CD4-positive, alpha-beta T cell treated with Interleukin-12 subunit alpha and Interleukin-12 subunit beta, for 1 hour (primary cell): ENCODE measurements around the gene TMEM123.
"Not testable (repeated sequence)": the region's sequence is repeated elsewhere in the genome, so short reads cannot be mapped to it uniquely, and the experiment has no call there.

ENCODE experiments used
- DNase-seq: peaks from one replicate; pipeline ENCODE4 v3.0.0-alpha.2; 2020

The TMEM123 gene

GRCh38 chr11:102447941-102448868 is 4.4 kb downstream of the TMEM123 start:
- no peak for DNase-seq

GRCh38 chr11:102447193-102447592 is 5.4 kb downstream of the TMEM123 start:
- DNase-seq: peak; percentile 61

GRCh38 chr11:102446606-102447005 is 6.0 kb downstream of the TMEM123 start:
- DNase-seq: no peak

DNA sequence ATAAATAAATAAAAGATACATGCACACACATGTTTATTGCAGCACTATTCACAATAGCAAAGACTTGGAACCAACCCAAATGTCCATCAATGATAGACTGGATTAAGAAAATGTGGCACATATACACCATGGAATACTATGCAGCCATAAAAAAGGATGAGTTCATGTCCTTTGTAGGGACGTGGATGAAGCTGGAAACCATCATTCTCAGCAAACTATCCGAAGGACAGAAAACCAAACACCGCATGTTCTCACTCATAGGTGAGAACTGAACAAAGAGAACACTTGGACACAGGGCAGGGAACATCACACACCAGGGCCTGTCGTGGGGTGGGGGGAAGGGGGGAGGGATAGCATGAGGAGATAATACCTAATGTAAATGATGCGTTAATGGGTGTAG is 7.9 kb downstream of the TMEM123 start:
- DNase-seq: not testable (repeated sequence)

DNA sequence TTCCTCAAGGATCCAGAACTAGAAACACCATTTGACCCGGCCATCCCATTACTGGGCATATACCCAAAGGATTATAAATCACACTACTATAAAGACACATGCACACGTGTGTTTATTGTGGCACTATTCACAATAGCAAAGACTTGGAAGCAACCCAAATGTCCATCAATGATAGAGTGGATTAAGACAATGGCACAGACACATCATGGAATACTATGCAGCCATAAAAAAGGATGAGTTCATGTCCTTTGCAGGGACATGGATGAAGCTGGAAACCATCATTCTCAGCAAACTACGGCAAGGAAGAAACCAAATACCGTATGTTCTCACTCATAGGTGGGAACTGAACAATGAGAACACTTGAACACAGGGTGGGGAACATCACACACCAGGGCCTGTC is 8.4 kb downstream of the TMEM123 start:
- DNase-seq: not testable (repeated sequence)

DNA sequence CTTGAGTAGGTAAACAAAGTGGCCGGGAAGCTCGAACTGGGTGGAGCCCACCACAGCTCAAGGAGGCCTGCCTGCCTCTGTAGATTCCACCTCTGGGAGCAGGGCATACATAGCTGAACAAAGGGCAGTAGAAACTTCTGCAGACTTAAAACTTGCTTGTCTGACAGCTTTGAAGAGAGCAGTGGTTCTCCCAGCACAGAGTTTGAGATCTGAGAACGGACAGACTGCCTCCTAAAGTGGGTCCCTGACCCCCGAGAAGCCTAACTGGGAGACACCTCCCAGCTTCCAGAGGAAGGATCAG is 13.6 kb downstream of the TMEM123 start:
- not testable (repeated sequence) for DNase-seq

DNA sequence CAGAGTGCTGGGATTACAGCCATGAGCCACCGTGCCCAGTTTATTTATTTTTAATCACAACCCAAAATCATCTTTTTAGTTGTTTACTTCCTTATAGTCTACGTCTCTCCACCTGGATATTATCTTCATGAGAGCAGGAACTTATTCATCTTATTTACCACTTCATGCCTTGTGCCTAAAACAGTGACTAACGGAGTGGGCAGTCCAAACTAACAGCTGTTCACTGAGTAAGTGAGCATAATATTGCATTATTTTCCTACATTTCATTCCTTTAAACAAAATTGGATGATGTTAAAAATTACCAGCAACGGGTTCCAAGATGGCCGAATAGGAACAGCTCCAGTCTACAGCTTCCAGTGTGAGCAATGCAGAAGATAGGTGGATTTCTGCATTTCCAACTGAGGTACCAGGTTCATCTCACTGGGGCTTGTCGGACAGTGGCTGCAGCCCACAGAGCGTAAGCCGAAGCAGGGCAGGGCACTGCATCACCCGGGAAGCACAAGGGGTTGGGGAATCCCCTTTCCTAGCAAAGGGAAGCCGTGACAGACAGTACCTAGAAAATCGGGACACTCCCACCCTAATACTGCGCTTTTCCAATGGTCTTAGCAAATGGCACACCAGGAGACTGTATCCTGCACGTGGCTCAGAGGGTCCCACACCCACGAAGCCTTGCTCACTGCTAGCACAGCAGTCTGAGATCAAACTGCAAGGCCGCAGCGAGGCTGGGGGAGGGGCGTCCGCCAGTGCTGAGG is 14.1 kb downstream of the TMEM123 start:
- DNase-seq: no peak

GRCh38 chr11:102437727-102438126 is 14.8 kb downstream of the TMEM123 start:
- DNase-seq: no peak

GRCh38 chr11:102436976-102437375 is 15.6 kb downstream of the TMEM123 start:
- no peak for DNase-seq

DNA sequence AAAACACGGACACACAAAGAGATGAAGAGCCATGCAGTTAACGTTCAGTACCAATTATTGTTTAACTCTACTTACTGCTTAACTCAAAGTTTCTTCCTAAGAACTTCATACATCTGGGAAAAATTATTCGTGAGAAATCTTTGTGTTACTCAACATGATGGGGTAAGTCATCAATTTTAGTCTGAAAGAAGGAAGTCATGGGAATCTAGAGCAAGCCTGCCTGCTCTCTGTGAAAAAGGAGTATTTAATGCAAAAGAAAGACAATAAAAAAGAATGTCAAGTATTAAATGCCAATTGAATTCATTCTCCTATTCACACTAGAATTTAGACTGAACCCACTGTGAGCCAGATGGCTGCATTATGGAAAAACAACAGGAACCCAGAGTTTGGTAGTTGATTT is 16.0 kb downstream of the TMEM123 start:
- no peak for DNase-seq

- DNase-seq: no peak
Measured at GRCh38 chr11:102435688-102436087, 16.9 kb downstream of the TMEM123 start.

- DNase-seq: not testable (repeated sequence)
Measured at GRCh38 chr11:102433571-102433970, 19.0 kb downstream of the TMEM123 start.

- not testable (repeated sequence) for DNase-seq
Measured at GRCh38 chr11:102432560-102432959, 20.0 kb downstream of the TMEM123 start.

- no peak for DNase-seq
Measured at GRCh38 chr11:102431404-102431803, 21.2 kb downstream of the TMEM123 start.

DNA sequence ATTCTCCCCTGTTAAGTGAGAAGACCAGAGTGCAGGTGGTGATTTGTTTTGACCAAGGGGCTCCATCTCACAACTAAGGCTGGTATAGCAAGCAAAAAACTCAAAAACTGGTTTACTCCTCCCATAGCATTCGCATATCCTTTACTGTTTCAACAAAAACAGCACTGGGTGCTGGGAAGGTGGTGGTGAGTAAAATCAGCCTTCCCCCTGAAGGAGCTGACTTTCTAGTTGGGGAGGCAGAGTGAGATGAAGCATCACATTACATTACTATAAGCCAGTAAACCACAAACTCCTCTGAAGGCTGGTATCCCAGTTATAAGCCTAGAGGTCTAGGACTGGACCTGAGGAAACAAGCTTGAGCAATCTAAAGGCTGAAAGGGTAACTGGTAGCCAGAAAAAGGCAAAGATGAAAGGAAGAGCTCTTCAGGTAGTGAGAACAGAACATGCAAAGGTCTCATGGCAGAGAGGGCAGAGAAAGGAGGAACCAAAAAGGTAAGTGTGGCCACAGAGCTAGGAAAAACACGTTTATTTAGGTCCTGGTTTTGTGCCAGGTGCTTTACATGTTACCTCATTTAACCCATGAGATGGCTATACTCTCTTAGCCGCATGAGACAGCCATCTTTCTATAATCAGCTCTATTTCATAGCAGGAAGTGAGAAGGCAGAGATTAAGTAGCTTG is 22.3 kb downstream of the TMEM123 start:
- DNase-seq: no peak

DNA sequence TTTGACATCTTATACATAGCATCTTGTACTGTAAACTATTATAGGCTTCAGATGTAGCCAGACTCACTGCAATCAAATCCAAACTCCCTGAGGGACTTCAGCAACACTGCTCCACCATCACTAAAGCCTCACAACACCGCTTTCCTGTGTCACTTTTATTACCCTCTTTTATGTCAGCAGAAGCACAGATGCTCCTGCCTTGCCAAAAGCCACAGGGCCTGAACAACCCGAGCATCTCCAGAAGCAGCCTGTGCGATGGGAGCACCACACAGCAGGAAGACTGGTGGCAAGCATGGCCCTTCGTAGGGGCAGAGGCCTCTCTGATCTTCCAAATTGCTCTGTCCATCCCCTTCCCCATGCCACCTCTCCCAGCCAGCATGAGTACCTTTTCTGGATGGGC is 22.9 kb downstream of the TMEM123 start:
- no peak for DNase-seq

DNA sequence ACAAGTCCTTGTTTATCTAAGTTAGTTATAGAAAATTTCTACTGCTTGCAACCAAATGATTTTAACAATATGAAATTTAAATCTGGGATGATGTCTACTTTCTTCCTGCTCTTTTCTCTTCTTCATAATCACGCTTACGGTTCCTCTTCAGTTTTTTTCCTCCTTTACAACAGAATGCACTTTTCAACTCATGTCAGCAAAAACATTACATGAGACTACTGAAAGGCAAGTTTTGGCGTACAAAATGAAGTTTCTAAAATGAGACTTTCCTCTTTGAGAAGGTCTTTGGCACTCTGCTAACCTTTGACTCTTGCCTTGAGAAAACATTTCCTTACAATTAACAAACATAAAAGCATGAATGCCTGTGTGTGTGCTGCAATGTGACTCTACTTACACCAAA is 23.3 kb downstream of the TMEM123 start:
- no peak for DNase-seq

- no peak for DNase-seq
Measured at GRCh38 chr11:102428696-102429095, 23.9 kb downstream of the TMEM123 start.

- no peak for DNase-seq
Measured at GRCh38 chr11:102427068-102427467, 25.5 kb downstream of the TMEM123 start.

- no peak for DNase-seq
Measured at GRCh38 chr11:102426570-102426969, 26.0 kb downstream of the TMEM123 start.

GRCh38 chr11:102426000-102426399 is 26.6 kb downstream of the TMEM123 start:
- DNase-seq: no peak

GRCh38 chr11:102423936-102424335 is 28.6 kb downstream of the TMEM123 start:
- no peak for DNase-seq
